ENCODE measurements around the gene ZCCHC24.

The ZCCHC24 gene

GRCh38 chr10:79372871-79373270 is 72.6 kb downstream of the ZCCHC24 start:
- DNase-seq (ENCODE audit: low read depth in 2 of 3, low spot score in 2 of 3) = no peak

- no peak for DNase-seq (ENCODE audit: low read depth in 2 of 3, low spot score in 2 of 3)
These were observed 77.8 kb downstream of the ZCCHC24 start for GRCh38 chr10:79367426-79368189.

- no peak for DNase-seq (ENCODE audit: low read depth in 2 of 3, low spot score in 2 of 3)
These were observed 83.6 kb downstream of the ZCCHC24 start for GRCh38 chr10:79361726-79362397.

GRCh38 chr10:79360499-79361342 is 84.7 kb downstream of the ZCCHC24 start:
- no peak for DNase-seq (ENCODE audit: low read depth in 2 of 3, low spot score in 2 of 3)

GRCh38 chr10:79359816-79360498 is 85.5 kb downstream of the ZCCHC24 start:
- DNase-seq (ENCODE audit: low read depth in 2 of 3, low spot score in 2 of 3) = no peak

GRCh38 chr10:79358811-79359210 is 86.6 kb downstream of the ZCCHC24 start:
- DNase-seq (ENCODE audit: low read depth in 2 of 3, low spot score in 2 of 3) = no peak

GRCh38 chr10:79357180-79357579 is 88.2 kb downstream of the ZCCHC24 start:
- no peak for DNase-seq (ENCODE audit: low read depth in 2 of 3, low spot score in 2 of 3)

- DNase-seq (ENCODE audit: low read depth in 2 of 3, low spot score in 2 of 3) = no peak
These were observed 89.3 kb downstream of the ZCCHC24 start for GRCh38 chr10:79356104-79356503.

GRCh38 chr10:79355420-79356017 is 89.9 kb downstream of the ZCCHC24 start:
- DNase-seq (ENCODE audit: low read depth in 2 of 3, low spot score in 2 of 3) = no peak

GRCh38 chr10:79354615-79355014 is 90.8 kb downstream of the ZCCHC24 start:
- no peak for DNase-seq (ENCODE audit: low read depth in 2 of 3, low spot score in 2 of 3)

- DNase-seq (ENCODE audit: low read depth in 2 of 3, low spot score in 2 of 3) = no peak
These were observed 91.3 kb downstream of the ZCCHC24 start for GRCh38 chr10:79354141-79354540.

- no peak for DNase-seq (ENCODE audit: low read depth in 2 of 3, low spot score in 2 of 3)
These were observed 91.7 kb downstream of the ZCCHC24 start for GRCh38 chr10:79353726-79354125.

- DNase-seq (ENCODE audit: low read depth in 2 of 3, low spot score in 2 of 3) = no peak
These were observed 92.4 kb downstream of the ZCCHC24 start for GRCh38 chr10:79353000-79353406.

GRCh38 chr10:79352035-79352877 is 93.2 kb downstream of the ZCCHC24 start:
- DNase-seq (ENCODE audit: low read depth in 2 of 3, low spot score in 2 of 3) = no peak

GRCh38 chr10:79351332-79351731 is 94.1 kb downstream of the ZCCHC24 start:
- no peak for DNase-seq (ENCODE audit: low read depth in 2 of 3, low spot score in 2 of 3)

GRCh38 chr10:79350407-79351154 is 94.8 kb downstream of the ZCCHC24 start:
- DNase-seq (ENCODE audit: low read depth in 2 of 3, low spot score in 2 of 3) = no peak

- DNase-seq (ENCODE audit: low read depth in 2 of 3, low spot score in 2 of 3) = no peak
These were observed 95.5 kb downstream of the ZCCHC24 start for GRCh38 chr10:79349766-79350406.

- DNase-seq (ENCODE audit: low read depth in 2 of 3, low spot score in 2 of 3) = no peak
These were observed 96.3 kb downstream of the ZCCHC24 start for GRCh38 chr10:79349072-79349491.

- DNase-seq (ENCODE audit: low read depth in 2 of 3, low spot score in 2 of 3) = no peak
These were observed 96.8 kb downstream of the ZCCHC24 start for GRCh38 chr10:79348640-79348988.

Data from activated CD8-positive, alpha-beta memory T cell treated with anti-CD3 and anti-CD28 coated beads for 48 hours (primary cell).